Heart right ventricle (tissue), 16 donors: Measurements from ENCODE around the gene DNAH17. TPM values are rescaled to one million over a fixed set of nuclear protein-coding genes. Genes with fewer than 3 reads are reported as not detected.

Source experiments
- ATAC-seq, 8 donors: fragments of 200-7000 bp; cut with Tn5 transposase; one replicate each; pipeline ENCODE4 v1.9.1; 2020; ENCODE audit warnings: mild to moderate bottlenecking in 8 of 8, moderate library complexity in 8 of 8, moderate number of reproducible peaks in 1 of 8
- DNase-seq, 2 donors: peaks; one replicate each; pipeline ENCODE4 v3.0.0-alpha.2; 2020
- H3K27ac ChIP-seq, 10 donors: fragments of 200-600 bp; sonication (generic) in 2 of 10; one replicate each; pipeline versions ENCODE4 v1.5.0 to v1.8.0; 2020 to 2022; ENCODE audit warnings: mild to moderate bottlenecking in 3 of 10
- H3K27me3 ChIP-seq, 7 donors: fragments of 200-600 bp; one replicate each; pipeline ENCODE4 v1.8.0; 2021 to 2022; ENCODE audit warnings: mild to moderate bottlenecking in 2 of 7
- H3K36me3 ChIP-seq, 9 donors: fragments of 200-600 bp; sonication (generic) in 1 of 9; one replicate each; pipeline versions ENCODE4 v1.5.0 to v1.8.0; 2020 to 2022; ENCODE audit warnings: mild to moderate bottlenecking in 2 of 9
- H3K4me1 ChIP-seq, 9 donors: fragments of 200-600 bp; sonication (generic) in 1 of 9; one replicate each; pipeline versions ENCODE4 v1.5.0 to v1.8.0; 2020 to 2022; ENCODE audit warnings: mild to moderate bottlenecking in 4 of 9
- H3K4me3 ChIP-seq, 10 donors: fragments of 200-600 bp; sonication (generic) in 2 of 10; one replicate each; pipeline versions ENCODE4 v1.5.0 to v1.8.0; 2020 to 2022; ENCODE audit warnings: mild to moderate bottlenecking in 7 of 10, moderate library complexity in 2 of 10
- H3K9me3 ChIP-seq, 11 donors: fragments of 200-600 bp in 10 of 11; sonication (generic) in 2 of 11; one replicate each; pipeline versions ENCODE4 v1.5.0 to v1.8.0; 2013 to 2022; ENCODE audit warnings: mild to moderate bottlenecking in 2 of 11, control low read depth in 1 of 11, moderate library complexity in 1 of 11
- CTCF ChIP-seq, 9 donors: fragments of 200-600 bp; sonication (generic) in 2 of 9; IDR thresholded peaks; one replicate each; pipeline versions ENCODE4 v1.5.0 to v1.8.0; 2021 to 2022; ENCODE audit warnings: antibody characterized with exemption in 9 of 9, mild to moderate bottlenecking in 5 of 9, moderate library complexity in 1 of 9
- WGBS, 2 donors: extraction: QIAGEN DNeasy Blood & Tissue Kit; methylation state at CpG; one replicate each; pipeline ENCODE4 v1.1.7; 2013; ENCODE audit warnings: inconsistent platforms in 1 of 2; 5-methylcytosine and 5-hydroxymethylcytosine counted together
- intact Hi-C, 10 donors: fragments of 100-400 bp; cut with DNase I; formaldehyde crosslinking; loops; one replicate each; pipeline versions ENCODE4 v1.11.1 to v1.14.2; 2022
- polyA plus RNA-seq, 2 donors: library from polyadenylated mRNA; stranded (reverse); fragments of 200-250 nt; gene quantifications; one replicate each; pipeline ENCODE4 v1.2.3, GENCODE V29; 2013
- total RNA-seq, 10 donors: library from RNA; stranded (reverse); fragmentation: NEBNext Ultra II Directional in 3 of 10; extraction: Animal tissue kit (Norgen Biotek cat#: 25700) in 3 of 10; gene quantifications; one replicate each; pipeline versions ENCODE4 v1.2.1 to v1.2.4, GENCODE V29; 2021 to 2023
- donor health status: Arrhythmogenic right ventricular cardiomyopathy.
- donor health status: ischemic (EF 13 %, LVEDD 7.1; RV severe dilation, severe dysfunction).
- donor health status: healthy with polysubstance abuse.
- donor health status: DM: no; HTN: yes; CAD: no.
- donor health status: DM: no; HTN: no; CAD: no.
- donor health status: ischemic (EF 25% LVEDD 6.9; RV normal size, moderate dysfunction).
- donor health status: ischemic (EF 25% LVEDD 5.7; RV mildly dilated, moderate dysfunction).
- donor health status: healthy.
- donor health status: DM: yes; HTN: yes; CAD: no.
- donor health status: Ischemic cardiomyopathy.
- donor health status: ischemic (EF 35%, LVEDD 5.7; RV mildly dilated, moderate dysfunction).
- donor health status: nonischemic (EF 11% LVEDD 7.7; RV severe dilation, severe dysfunction).
- donor health status: DM: yes; HTN: yes; CAD: no.
- donor health status: PGD.
- donor health status: ischemic (EF 29% LVEDD 5.4; RV normal size, mild dysfunction).
- donor health status: nonischemic (EF 23%, LVEDD 6.1; RV moderate dilation, normal function).

DNAH17 gene
- total and polyA plus RNA-seq, 12 donors = 0.05 to 0.30 (median 0.09) TPM; not detected in 4

- no peaks in the 10 kb centered on the region for H3K9me3 ChIP-seq
- no peak overlapping the region for H3K4me3 ChIP-seq
- DNase-seq (no peak), ATAC-seq (no peak)
- no peaks in the 10 kb centered on the region for H3K27me3 ChIP-seq
- peaks cover 23 to 79% (median 72%) of the 10 kb centered on the region in 9 donors for H3K4me1 ChIP-seq
- H3K36me3 ChIP-seq = peaks cover 0 to 96% (median 18%) of the 10 kb centered on the region in 9 donors
- intact Hi-C loops = no loop called here
- WGBS, 2 donors = 70% methylated on average over 2 of the region's 2 CpGs
- no peak for TF ChIP-seq CTCF (IDR thresholded peaks at IDR 0.05)
- H3K27ac ChIP-seq = peak overlapping the region in 8 of 10 donors; percentile 15 to 94 (median 78)
These were observed 182.0 kb downstream of the DNAH17 start for GRCh38 chr17:78395155-78395554.

GRCh38 chr17:78394209-78394608 lies 183.0 kb downstream of the DNAH17 start:
- H3K36me3 ChIP-seq = peaks cover 0 to 87% (median 9%) of the 10 kb centered on the region in 9 donors
- intact Hi-C loops = no loop called here
- DNase-seq (no peak), ATAC-seq (no peak)
- H3K27me3 ChIP-seq = no peaks in the 10 kb centered on the region
- WGBS, 2 donors = 95 to 98% methylated on average over 7 of the region's 7 CpGs
- H3K27ac ChIP-seq = peak overlapping the region in 5 of 10 donors; percentile 24 to 94 (median 70)
- TF ChIP-seq CTCF (IDR thresholded peaks at IDR 0.05) = no peak
- no peaks in the 10 kb centered on the region for H3K9me3 ChIP-seq
- H3K4me1 ChIP-seq = peaks cover 24 to 89% (median 80%) of the 10 kb centered on the region in 9 donors
- no peak overlapping the region for H3K4me3 ChIP-seq

- 90 to 92% methylated on average over 4 of the region's 4 CpGs for WGBS, 2 donors
- no peaks in the 10 kb centered on the region for H3K9me3 ChIP-seq
- no peak for TF ChIP-seq CTCF (IDR thresholded peaks at IDR 0.05)
- H3K27ac ChIP-seq = peak overlapping the region in 1 of 10 donors; percentile 12
- no peak for DNase-seq
- H3K36me3 ChIP-seq = peaks cover 0 to 81% (median 2%) of the 10 kb centered on the region in 9 donors
- no peak overlapping the region for H3K4me3 ChIP-seq
- peaks cover 22 to 89% (median 80%) of the 10 kb centered on the region in 9 donors for H3K4me1 ChIP-seq
- H3K27me3 ChIP-seq = no peaks in the 10 kb centered on the region
- ATAC-seq = no peak
- intact Hi-C loops = no loop called here
These were observed 183.6 kb downstream of the DNAH17 start for GRCh38 chr17:78393575-78393974.

GRCh38 chr17:78392295-78392694 lies 184.9 kb downstream of the DNAH17 start:
- intact Hi-C loops = no loop called here
- Histone ChIP-seq H3K4me1 (peaks cover 23 to 89% (median 80%) of the 10 kb centered on the region in 9 donors), H3K9me3 (no peaks in the 10 kb centered on the region), H3K36me3 (peaks cover 0 to 72% (median 0%) of the 10 kb centered on the region in 9 donors), H3K27ac (peak overlapping the region in 3 of 10 donors; percentile 89 to 99 (median 92)), H3K4me3 (no peak overlapping the region), H3K27me3 (no peaks in the 10 kb centered on the region)
- DNase-seq (no peak), ATAC-seq (no peak)
- 96 to 97% methylated on average over 6 of the region's 6 CpGs for WGBS, 2 donors
- TF ChIP-seq CTCF (IDR thresholded peaks at IDR 0.05) = no peak
